SK-N-SH (cell line): Measurements from ENCODE around the gene NR1H2. TPM values are rescaled to one million over a fixed set of nuclear protein-coding genes. Genes with fewer than 3 reads are reported as not detected.

Source experiments
- CTCF ChIA-PET: fragments of 300-600, 350-600 bp; formaldehyde crosslinking; extraction: SDS; loops from one replicate; lab custom pipeline; 2021; lab: Yijun Ruan, JAX
- POLR2A ChIA-PET: fragments of 350-600 bp; sonication (Branson Sonifier 250); formaldehyde crosslinking; extraction: SDS; loops from one replicate; lab custom pipeline; 2020; ENCODE audit warnings: antibody characterized with exemption, inconsistent platforms; lab: Yijun Ruan, JAX
- DNase-seq: peaks from one replicate; pipeline ENCODE4 v3.0.0; 2012
- H2AFZ ChIP-seq: fragments of 200-600 bp; sonication (generic); 2 replicates; pipeline ENCODE4 v1.8.1; 2016; ENCODE audit warnings: antibody characterized with exemption, mild to moderate bottlenecking, low read depth
- H3F3A ChIP-seq: fragments of 200-600 bp; sonication (generic); replicated peaks from 2 replicates; pipeline ENCODE3; 2016; ENCODE audit warnings: antibody characterized with exemption, mild to moderate bottlenecking; ENCODE audit not compliant: insufficient read depth
- H3K27ac ChIP-seq, 2 experiments: fragments of 200-500 bp in 1 of 2; fragments of 200-600 bp in 1 of 2; sonication (Bioruptor generic) in 1 of 2; sonication (generic), shearing (Covaris generic) in 1 of 2; 2 replicates each; pipeline versions ENCODE4 v1.5.1 to v1.6.1; 2014 to 2016; ENCODE audit warnings: low read depth in 2 of 2, inconsistent platforms in 1 of 2, low read length in 1 of 2, mild to moderate bottlenecking in 1 of 2, mixed read lengths in 1 of 2
- H3K27me3 ChIP-seq: fragments of 200-600 bp; sonication (generic), shearing (Covaris generic); 2 replicates; pipeline ENCODE4 v1.6.1; 2016; ENCODE audit warnings: mixed run types; ENCODE audit not compliant: insufficient read depth
- H3K36me3 ChIP-seq, 2 experiments: fragments of 200-500 bp in 1 of 2; fragments of 200-600 bp in 1 of 2; sonication (Bioruptor generic) in 1 of 2; sonication (generic) in 1 of 2; replicated peaks in 1 of 2; 2 replicates each; pipeline versions ENCODE3 to v1.5.1; 2014 to 2016; ENCODE audit warnings: low read length in 1 of 2, mild to moderate bottlenecking in 1 of 2; ENCODE audit not compliant: insufficient read depth in 2 of 2, control insufficient read depth in 1 of 2
- H3K4me1 ChIP-seq, 2 experiments: fragments of 200-500 bp in 1 of 2; fragments of 200-600 bp in 1 of 2; sonication (Bioruptor generic) in 1 of 2; sonication (generic), shearing (Covaris generic) in 1 of 2; 2 replicates each; pipeline versions ENCODE4 v1.5.1 to v1.6.1; 2014 to 2016; ENCODE audit warnings: low read depth in 1 of 2, low read length in 1 of 2, mixed run types in 1 of 2; ENCODE audit not compliant: insufficient read depth in 2 of 2, control insufficient read depth in 1 of 2
- H3K4me2 ChIP-seq: fragments of 200-600 bp; sonication (generic), shearing (Covaris generic); 2 replicates; pipeline ENCODE4 v1.6.1; 2017; ENCODE audit warnings: mixed run types
- H3K4me3 ChIP-seq, 2 experiments: fragments of 200-500 bp in 1 of 2; fragments of 200-600 bp in 1 of 2; sonication (Bioruptor generic) in 1 of 2; sonication (generic), shearing (Covaris generic) in 1 of 2; 2 replicates each; pipeline versions ENCODE4 v1.5.1 to v1.8.1; 2014 to 2016; ENCODE audit warnings: low read depth in 2 of 2, inconsistent platforms in 1 of 2, low read length in 1 of 2, mild to moderate bottlenecking in 1 of 2, mixed read lengths in 1 of 2, moderate library complexity in 1 of 2
- H3K79me2 ChIP-seq: fragments of 200-600 bp; sonication (generic); 2 replicates; pipeline ENCODE4 v1.8.1; 2017; ENCODE audit warnings: mild to moderate bottlenecking; ENCODE audit not compliant: insufficient read depth
- H3K9ac ChIP-seq: fragments of 200-600 bp; sonication (generic); 2 replicates; pipeline ENCODE4 v1.6.1; 2017; ENCODE audit warnings: mixed run types
- H3K9me2 ChIP-seq: fragments of 200-600 bp; sonication (generic); 2 replicates; pipeline ENCODE4 v1.6.1; 2017; ENCODE audit warnings: mixed run types
- H3K9me3 ChIP-seq: fragments of 200-600 bp; sonication (generic); 2 replicates; pipeline ENCODE4 v1.6.1; 2017; ENCODE audit warnings: mixed run types, mild to moderate bottlenecking, moderate library complexity
- H4K20me1 ChIP-seq: fragments of 200-600 bp; sonication (generic); 2 replicates; pipeline ENCODE4 v1.6.1; 2017; ENCODE audit warnings: mild to moderate bottlenecking, mixed run types; ENCODE audit not compliant: insufficient read depth
- EP300 ChIP-seq, 2 experiments: IDR thresholded peaks; 2 replicates each; pipeline versions ENCODE4 v1.4.0 to v1.6.1; 2012; ENCODE audit warnings: borderline replicate concordance in 1 of 2, low read depth in 1 of 2, low read length in 1 of 2
- JUND ChIP-seq: IDR thresholded peaks from 2 replicates; pipeline ENCODE4 v1.4.0; 2012
- NFIC ChIP-seq: IDR thresholded peaks from 2 replicates; pipeline ENCODE4 v1.4.0; 2012; ENCODE audit warnings: borderline replicate concordance
- SIN3A ChIP-seq: IDR thresholded peaks from 2 replicates; pipeline ENCODE4 v1.6.1; 2012; ENCODE audit warnings: low read depth, mild to moderate bottlenecking, low read length, moderate library complexity, borderline replicate concordance
- TAF1 ChIP-seq: IDR thresholded peaks from 2 replicates; pipeline ENCODE4 v1.6.1; 2012; ENCODE audit warnings: low read depth, mild to moderate bottlenecking, low read length, moderate library complexity, borderline replicate concordance
- TCF12 ChIP-seq: IDR thresholded peaks from 2 replicates; pipeline ENCODE4 v1.4.0; 2012
- WGBS: methylation state at CpG from one replicate; pipeline ENCODE4 v1.1.6; 2017; ENCODE audit warnings: low lambda C conversion rate; 5-methylcytosine and 5-hydroxymethylcytosine counted together
- polyA plus RNA-seq, 3 experiments: library from polyadenylated mRNA; depleted of rRNA; stranded (reverse); fragments of >200 nt; gene quantifications; 2 replicates each; pipeline ENCODE4 v1.2.3, GENCODE V29; 2012
- TF ChIP-seq, protein P1 (sequence below): IDR thresholded peaks from 2 replicates; pipeline ENCODE4 v1.6.1; 2012; ENCODE audit warnings: mild to moderate bottlenecking, low read depth, low read length, moderate library complexity
- TF ChIP-seq, protein P2 (sequence below): fragments of 150-350 bp; IDR thresholded peaks from 2 replicates; pipeline ENCODE4 v1.6.1; 2017; ENCODE audit warnings: antibody characterized with exemption, low read length, low read depth, borderline replicate concordance
- TF ChIP-seq, protein P3 (sequence below): IDR thresholded peaks from 2 replicates; pipeline ENCODE4 v1.4.0; 2012; ENCODE audit warnings: low read depth, borderline replicate concordance
- TF ChIP-seq, protein P4 (sequence below): IDR thresholded peaks from 2 replicates; pipeline ENCODE4 v1.4.0; 2012; ENCODE audit warnings: low read depth

Gene NR1H2
- polyA plus RNA-seq, 1 of the 3 experiments (the other 2 are of a cell fraction) = 108 TPM

DNA sequence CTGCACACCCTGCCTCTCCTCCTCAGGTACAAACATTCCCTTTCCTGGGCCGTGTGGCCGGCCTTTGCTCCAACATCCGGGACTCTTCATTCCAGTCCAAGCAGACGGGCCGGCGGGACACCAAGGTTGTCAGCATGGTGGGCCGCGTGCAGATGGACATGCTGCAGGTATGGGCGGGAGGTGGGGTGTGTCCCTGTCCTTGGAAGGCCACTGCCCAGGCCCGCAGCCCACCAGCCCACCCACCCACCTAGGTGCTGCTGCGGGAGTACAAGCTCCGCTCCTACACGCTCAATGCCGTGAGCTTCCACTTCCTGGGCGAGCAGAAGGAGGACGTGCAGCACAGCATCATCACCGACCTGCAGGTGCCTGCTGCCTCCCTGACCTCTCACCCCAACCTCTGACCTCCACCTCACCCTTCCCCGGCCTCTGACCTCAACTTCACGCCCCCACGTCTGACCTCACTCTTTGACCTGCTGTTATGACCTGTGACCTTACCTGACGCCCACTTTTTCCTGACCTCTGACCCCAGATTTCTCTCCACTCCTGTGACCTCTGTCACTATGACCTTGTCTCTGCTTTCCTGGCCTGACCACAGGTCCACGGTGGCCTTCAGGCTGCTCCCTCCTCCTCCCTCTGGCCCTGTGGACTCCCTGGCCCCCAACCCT is 30.0 kb downstream of the NR1H2 start:
- peaks cover 0 to 13% of the 10 kb centered on the region in 2 experiments for H3K36me3 ChIP-seq
- 95% methylated on average over 16 of the region's 22 CpGs for WGBS

More for the DNA sequence above, 30.0 kb downstream of the NR1H2 start:
- H3K4me3 ChIP-seq = no peak overlapping the region
- no peaks in the 10 kb centered on the region for H3K79me2 ChIP-seq
- TF ChIP-seq, protein P1, sequence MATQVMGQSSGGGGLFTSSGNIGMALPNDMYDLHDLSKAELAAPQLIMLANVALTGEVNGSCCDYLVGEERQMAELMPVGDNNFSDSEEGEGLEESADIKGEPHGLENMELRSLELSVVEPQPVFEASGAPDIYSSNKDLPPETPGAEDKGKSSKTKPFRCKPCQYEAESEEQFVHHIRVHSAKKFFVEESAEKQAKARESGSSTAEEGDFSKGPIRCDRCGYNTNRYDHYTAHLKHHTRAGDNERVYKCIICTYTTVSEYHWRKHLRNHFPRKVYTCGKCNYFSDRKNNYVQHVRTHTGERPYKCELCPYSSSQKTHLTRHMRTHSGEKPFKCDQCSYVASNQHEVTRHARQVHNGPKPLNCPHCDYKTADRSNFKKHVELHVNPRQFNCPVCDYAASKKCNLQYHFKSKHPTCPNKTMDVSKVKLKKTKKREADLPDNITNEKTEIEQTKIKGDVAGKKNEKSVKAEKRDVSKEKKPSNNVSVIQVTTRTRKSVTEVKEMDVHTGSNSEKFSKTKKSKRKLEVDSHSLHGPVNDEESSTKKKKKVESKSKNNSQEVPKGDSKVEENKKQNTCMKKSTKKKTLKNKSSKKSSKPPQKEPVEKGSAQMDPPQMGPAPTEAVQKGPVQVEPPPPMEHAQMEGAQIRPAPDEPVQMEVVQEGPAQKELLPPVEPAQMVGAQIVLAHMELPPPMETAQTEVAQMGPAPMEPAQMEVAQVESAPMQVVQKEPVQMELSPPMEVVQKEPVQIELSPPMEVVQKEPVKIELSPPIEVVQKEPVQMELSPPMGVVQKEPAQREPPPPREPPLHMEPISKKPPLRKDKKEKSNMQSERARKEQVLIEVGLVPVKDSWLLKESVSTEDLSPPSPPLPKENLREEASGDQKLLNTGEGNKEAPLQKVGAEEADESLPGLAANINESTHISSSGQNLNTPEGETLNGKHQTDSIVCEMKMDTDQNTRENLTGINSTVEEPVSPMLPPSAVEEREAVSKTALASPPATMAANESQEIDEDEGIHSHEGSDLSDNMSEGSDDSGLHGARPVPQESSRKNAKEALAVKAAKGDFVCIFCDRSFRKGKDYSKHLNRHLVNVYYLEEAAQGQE = no peak
- TF ChIP-seq TCF12 (no peak), TAF1 (no peak), EP300 (IDR thresholded peaks at IDR 0.05; ENCODE audit: borderline replicate concordance in 1 of 2, low read depth in 1 of 2, low read length in 1 of 2) (no peak), SIN3A (no peak), NFIC (no peak), JUND (no peak)
- TF ChIP-seq, protein P2, sequence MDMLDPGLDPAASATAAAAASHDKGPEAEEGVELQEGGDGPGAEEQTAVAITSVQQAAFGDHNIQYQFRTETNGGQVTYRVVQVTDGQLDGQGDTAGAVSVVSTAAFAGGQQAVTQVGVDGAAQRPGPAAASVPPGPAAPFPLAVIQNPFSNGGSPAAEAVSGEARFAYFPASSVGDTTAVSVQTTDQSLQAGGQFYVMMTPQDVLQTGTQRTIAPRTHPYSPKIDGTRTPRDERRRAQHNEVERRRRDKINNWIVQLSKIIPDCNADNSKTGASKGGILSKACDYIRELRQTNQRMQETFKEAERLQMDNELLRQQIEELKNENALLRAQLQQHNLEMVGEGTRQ = no peak
- TF ChIP-seq, protein P3, sequence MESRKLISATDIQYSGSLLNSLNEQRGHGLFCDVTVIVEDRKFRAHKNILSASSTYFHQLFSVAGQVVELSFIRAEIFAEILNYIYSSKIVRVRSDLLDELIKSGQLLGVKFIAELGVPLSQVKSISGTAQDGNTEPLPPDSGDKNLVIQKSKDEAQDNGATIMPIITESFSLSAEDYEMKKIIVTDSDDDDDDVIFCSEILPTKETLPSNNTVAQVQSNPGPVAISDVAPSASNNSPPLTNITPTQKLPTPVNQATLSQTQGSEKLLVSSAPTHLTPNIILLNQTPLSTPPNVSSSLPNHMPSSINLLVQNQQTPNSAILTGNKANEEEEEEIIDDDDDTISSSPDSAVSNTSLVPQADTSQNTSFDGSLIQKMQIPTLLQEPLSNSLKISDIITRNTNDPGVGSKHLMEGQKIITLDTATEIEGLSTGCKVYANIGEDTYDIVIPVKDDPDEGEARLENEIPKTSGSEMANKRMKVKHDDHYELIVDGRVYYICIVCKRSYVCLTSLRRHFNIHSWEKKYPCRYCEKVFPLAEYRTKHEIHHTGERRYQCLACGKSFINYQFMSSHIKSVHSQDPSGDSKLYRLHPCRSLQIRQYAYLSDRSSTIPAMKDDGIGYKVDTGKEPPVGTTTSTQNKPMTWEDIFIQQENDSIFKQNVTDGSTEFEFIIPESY = no peak
- TF ChIP-seq, protein P4, sequence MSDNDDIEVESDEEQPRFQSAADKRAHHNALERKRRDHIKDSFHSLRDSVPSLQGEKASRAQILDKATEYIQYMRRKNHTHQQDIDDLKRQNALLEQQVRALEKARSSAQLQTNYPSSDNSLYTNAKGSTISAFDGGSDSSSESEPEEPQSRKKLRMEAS = no peak
- H3K4me2 ChIP-seq = no peak overlapping the region
- DNase-seq = no peak
- no peak overlapping the region for H2AFZ ChIP-seq
- H4K20me1 ChIP-seq = no peaks in the 10 kb centered on the region
- ChIA-PET POLR2A (no interaction called here), CTCF (interaction anchor here (1.2 kb wide), 1 partner anchor 9 kb away, joined by 6 read pairs; no protein-coding TSS in a partner anchor)
- H3F3A ChIP-seq = no peaks in the 10 kb centered on the region
- H3K9ac ChIP-seq = no peak overlapping the region
- H3K27ac ChIP-seq = no peak overlapping the region
- H3K4me1 ChIP-seq = no peaks in the 10 kb centered on the region
- no peaks in the 10 kb centered on the region for H3K9me3 ChIP-seq
- no peaks in the 10 kb centered on the region for H3K27me3 ChIP-seq
- no peaks in the 10 kb centered on the region for H3K9me2 ChIP-seq
